NCI-H524 treated with DMSO at 0.1 percent for 48 hours (cell line): ENCODE data around the gene OR2H1.

Experiments
- DNase-seq: peaks from one replicate; lab custom pipeline; 2025; lab: John Stamatoyannopoulos, UW

Gene OR2H1

GRCh38 chr6:29483735-29484134 is 26.8 kb downstream of the OR2H1 start:
- DNase-seq: no peak

DNA sequence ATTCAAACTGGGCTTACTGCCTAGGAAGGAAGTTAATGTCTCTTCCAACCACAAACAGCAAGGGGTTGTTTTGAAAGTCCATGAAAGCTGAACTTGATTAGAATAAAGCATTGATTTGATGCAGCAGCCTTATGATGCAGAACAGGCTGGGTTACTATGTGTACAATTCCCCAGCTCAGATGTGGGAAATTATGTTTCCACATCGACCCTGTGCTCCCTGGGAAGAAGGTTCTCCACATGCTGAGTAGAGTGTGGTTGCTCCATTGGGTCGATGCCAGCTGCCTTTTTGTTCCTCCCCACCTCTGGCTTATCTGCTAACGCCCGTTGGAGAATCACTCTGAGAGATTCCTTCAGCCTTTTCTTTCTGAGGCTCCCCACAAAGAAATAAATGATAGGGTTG is 29.6 kb downstream of the OR2H1 start:
- no peak for DNase-seq

DNA sequence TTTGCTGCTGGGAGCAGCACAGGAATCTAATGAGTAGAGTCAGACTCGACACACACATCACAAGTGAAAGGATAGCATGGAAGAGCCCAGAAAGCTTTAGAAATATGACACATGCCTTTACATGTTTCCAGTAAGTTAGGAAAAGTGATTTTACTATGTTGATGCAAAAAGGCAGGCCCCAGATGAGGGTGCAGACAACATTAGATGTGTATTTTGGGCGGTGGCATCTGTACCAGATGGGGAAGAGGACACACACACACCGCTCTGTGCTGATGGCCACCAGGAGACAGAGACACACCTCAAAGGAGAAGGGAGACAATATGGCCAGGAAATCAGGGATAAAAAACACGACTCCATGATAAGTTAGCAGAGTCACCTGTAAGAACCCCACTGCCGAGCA is 30.2 kb downstream of the OR2H1 start:
- no peak for DNase-seq

- DNase-seq: no peak
Measured at GRCh38 chr6:29487660-29488059, 30.7 kb downstream of the OR2H1 start, which contains the start of gene MAS1L. Gene MAS1L, minus strand, starts transcription at chr6:29487956. Its CDS starts 54 bp downstream, at chr6:29487902.

DNA sequence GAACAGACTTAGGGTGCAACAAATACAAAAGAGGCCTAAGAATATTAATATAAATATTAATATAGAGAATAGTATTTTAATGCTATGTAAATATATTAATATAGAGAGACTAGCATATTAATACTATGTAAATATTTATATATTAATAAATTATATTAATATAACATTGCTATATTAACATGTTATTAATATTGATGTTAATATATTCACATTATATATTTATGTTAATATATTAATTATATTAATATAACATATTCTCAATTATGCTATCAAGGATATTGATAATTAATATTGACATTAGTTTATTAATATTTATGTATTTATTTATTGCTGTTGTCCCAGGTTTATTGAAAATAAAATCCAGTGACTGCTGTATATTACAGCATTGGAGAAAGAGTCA is 31.9 kb downstream of the OR2H1 start:
- no peak for DNase-seq

DNA sequence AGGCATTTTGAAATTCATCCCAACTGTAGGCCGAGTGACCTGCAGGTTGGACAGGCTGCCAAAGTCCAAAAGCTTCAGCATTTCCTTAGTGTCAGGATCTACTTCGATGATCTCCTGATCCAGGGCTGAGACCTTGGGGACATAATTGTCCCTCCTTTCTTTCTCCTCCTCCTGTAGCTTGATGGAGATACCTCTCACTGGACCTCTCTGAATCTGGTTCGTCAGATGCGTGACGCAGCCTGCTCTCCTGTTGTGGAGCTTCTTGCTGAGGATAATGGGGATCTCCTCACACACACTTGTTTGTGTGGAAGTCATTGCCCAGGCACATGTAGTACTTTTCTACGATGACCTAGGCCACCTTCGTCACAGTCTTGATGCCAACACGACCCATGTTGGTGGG is 32.3 kb downstream of the OR2H1 start:
- no peak for DNase-seq

GRCh38 chr6:29490055-29490454 is 33.1 kb downstream of the OR2H1 start:
- no peak for DNase-seq

- no peak for DNase-seq
Measured at GRCh38 chr6:29490552-29490951, 33.6 kb downstream of the OR2H1 start.

GRCh38 chr6:29491574-29491973 is 34.6 kb downstream of the OR2H1 start:
- no peak for DNase-seq

DNA sequence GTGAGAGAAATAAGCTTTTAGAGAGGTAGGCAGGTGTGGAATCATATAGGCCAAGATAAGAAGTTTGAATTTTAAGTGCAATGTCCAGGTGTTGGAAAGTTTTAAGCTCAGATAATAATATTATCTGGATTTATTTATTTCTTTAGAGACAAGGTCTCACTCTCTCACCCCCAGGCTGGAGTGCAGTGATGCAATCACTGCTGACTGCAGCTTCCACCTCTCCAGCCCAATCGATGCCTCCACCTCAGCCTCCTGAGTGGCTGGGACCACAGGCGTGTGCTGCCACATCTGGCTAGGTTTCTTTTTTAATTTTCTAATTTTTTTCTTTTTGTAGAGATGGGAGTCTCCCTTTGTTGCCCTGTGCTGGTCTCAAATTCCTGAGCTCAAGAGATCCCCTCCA is 36.3 kb downstream of the OR2H1 start:
- no peak for DNase-seq

- no peak for DNase-seq
Measured at GRCh38 chr6:29494131-29494530, 37.2 kb downstream of the OR2H1 start.

GRCh38 chr6:29495571-29495970 is 38.6 kb downstream of the OR2H1 start:
- no peak for DNase-seq

GRCh38 chr6:29496961-29497360 is 40.0 kb downstream of the OR2H1 start:
- no peak for DNase-seq

DNA sequence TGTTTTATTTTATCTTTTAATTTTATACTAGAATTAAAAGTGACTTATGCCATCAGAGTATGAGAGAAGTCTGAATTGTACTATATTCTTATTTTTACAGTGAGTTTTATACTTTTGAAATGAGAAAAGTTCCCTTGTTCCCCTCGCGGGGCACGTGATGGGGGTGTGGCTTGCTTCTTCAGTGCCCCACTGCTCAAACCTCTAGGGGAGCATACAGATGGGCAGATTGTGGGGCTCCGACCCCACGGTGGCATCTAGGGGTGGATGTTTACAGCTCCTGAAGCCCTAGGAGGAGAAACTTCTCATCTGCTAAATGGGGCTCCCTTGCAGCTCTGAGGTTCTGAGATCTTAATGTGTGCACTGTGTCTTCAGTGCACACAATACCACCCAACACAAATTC is 42.7 kb downstream of the OR2H1 start:
- no peak for DNase-seq

DNA sequence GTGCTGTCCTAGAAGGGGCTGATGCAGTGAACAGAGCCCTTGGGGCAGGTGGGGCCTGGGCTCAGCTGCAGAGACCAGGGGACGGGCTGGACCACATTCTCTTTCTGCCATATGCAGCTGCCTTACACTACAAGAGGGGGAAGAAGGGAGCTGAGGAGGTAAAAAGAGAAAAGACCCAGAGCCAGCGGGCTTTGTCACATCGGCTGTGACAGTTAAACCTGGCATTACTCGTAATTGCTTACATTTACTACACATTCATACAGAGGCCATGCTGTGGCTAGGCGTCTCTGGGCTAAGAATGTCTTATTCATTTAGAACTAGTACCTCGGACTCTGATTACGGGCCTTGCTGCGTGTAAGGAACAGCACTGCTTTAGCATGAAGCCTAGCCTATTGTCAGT is 43.6 kb downstream of the OR2H1 start:
- DNase-seq: no peak

- DNase-seq: no peak
Measured at GRCh38 chr6:29501106-29501505, 44.2 kb downstream of the OR2H1 start.

- DNase-seq: no peak
Measured at GRCh38 chr6:29502181-29502580, 45.2 kb downstream of the OR2H1 start.

DNA sequence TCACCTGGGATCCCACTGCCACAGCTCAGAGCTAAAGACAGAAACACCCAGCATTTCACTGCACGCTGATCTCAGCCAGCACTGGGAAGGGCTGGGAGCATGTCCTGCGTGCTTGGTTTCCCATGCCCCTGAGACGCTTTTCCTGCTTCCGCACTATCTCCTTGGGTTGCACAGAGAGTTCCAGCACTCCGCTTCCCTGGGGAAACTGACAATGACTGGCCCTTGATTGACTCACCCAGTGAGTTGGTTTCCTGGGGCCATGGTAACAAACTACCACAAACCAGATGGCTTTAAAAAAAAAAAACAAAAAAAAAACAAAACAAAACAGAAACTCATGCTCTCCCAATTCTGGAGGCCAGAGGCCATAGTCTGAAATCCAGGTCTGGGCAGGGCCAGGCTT is 45.6 kb downstream of the OR2H1 start:
- no peak for DNase-seq

- no peak for DNase-seq
Measured at GRCh38 chr6:29504961-29505360, 48.0 kb downstream of the OR2H1 start.

GRCh38 chr6:29505808-29506207 is 48.9 kb downstream of the OR2H1 start:
- no peak for DNase-seq

DNA sequence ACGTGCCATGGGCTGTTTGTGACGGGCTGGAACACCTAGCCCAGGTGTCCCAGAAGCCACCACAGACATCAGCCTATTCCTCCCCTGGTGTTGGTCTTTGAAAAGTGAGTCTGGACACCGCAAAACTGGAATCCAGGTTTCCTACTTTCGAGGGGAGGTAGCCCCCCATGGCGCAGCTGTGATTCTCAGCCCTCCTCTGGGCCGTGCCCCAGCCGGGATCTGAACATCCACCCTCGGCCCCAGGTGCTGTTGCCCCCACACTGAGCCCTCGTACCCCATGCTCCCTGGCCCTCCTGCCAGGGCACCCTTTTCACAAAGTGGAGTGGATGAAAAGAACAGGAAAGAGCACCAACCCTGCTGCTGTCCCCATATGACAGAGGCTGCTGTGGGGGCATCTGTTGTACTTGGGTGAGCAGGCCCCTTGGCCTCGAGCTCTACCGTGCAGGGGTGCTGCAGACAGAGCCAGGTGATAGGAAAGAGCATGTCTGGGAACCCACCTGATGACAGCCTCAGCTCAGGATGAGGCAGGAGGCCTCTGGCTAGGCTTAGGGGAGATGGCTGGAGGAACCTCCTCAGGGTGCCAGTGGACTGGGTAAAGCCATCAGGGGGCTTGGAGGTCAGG is 49.6 kb downstream of the OR2H1 start:
- DNase-seq: no peak

DNA sequence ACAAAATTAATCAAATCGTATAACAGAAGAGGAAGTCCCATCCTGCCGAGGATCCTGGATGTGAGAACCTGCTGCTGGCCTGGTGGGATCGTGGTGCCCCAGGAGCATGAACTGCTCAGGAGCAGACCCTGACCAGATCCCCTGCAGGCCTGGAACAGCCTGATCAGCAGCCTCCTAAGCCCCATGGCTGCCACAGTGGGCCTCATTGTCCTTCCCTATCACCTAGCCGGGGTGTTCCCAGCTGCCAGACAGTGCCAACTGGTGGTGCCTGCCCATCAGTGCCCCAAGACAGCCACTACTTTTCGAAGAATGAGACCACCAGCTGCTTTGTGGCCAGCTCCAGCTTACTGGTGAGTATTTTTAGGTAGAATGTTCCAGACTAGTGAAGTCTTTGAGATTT is 50.4 kb downstream of the OR2H1 start:
- no peak for DNase-seq

DNA sequence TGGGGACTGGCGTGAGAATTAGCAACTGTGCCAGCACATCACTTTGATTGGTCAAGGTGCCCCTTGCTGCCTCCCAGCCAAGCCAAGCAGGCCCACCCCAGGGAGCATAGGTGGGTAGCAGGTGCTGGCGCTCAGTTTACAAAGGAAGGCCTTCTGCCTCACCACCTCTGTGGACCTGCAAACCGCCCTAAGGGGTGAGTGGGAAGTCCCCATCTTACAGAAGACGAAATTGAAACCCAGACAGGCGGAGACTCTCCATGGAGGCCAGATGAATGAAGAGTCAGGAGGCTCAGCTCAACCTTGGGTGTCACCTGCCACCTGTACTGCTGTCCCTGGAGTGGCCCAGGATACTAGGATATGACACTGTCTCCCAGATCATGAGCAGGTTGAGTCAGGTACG is 52.3 kb downstream of the OR2H1 start:
- DNase-seq: no peak

- no peak for DNase-seq
Measured at GRCh38 chr6:29509711-29510110, 52.8 kb downstream of the OR2H1 start.

- no peak for DNase-seq
Measured at GRCh38 chr6:29510202-29510601, 53.2 kb downstream of the OR2H1 start.
